Measurements from ENCODE around the gene ITPR1.

The ITPR1 gene

DNA sequence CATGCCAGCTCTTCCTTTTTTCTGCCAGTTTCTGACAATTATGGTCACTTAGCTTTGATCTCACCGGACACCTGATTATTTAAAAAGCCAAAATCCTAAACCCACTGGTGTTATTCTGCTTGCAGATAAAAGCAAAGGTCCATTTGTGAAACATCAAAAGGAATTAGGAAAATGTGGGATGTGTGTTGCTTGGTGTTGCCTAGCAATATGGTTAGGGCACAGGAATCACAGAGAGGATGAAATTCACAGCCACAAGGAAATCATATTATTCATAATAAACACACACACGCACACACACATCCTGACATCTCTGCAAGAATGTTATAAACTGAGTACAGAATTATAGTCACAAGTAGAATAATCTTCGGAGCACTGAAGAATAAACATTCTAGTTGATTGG is 396.7 kb downstream of the ITPR1 start:
- TF ChIP-seq FOXK2 (IDR thresholded peaks at IDR 0.05) (no peak), NFRKB (IDR thresholded peaks at IDR 0.05) (no peak), FOXA1 (IDR thresholded peaks at IDR 0.05) (no peak), SUZ12 (IDR thresholded peaks at IDR 0.05) (no peak), TARDBP (IDR thresholded peaks at IDR 0.05) (no peak), ZNF384 (IDR thresholded peaks at IDR 0.05) (no peak), FOXM1 (IDR thresholded peaks at IDR 0.05; ENCODE audit: borderline replicate concordance) (no peak), ARNT (IDR thresholded peaks at IDR 0.05) (no peak), LEF1 (IDR thresholded peaks at IDR 0.05; ENCODE audit: borderline replicate concordance) (no peak), HDGF (IDR thresholded peaks at IDR 0.05; ENCODE audit: borderline replicate concordance) (no peak), L3MBTL2 (conservative IDR thresholded peaks at IDR 0.05) (no peak), ELF4 (IDR thresholded peaks at IDR 0.05) (no peak)
- TF ChIP-seq, protein P1, sequence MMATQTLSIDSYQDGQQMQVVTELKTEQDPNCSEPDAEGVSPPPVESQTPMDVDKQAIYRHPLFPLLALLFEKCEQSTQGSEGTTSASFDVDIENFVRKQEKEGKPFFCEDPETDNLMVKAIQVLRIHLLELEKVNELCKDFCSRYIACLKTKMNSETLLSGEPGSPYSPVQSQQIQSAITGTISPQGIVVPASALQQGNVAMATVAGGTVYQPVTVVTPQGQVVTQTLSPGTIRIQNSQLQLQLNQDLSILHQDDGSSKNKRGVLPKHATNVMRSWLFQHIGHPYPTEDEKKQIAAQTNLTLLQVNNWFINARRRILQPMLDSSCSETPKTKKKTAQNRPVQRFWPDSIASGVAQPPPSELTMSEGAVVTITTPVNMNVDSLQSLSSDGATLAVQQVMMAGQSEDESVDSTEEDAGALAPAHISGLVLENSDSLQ (IDR thresholded peaks at IDR 0.05): no peak
- no peak for DNase-seq (ENCODE audit: extremely low spot score)
- CTCF ChIA-PET: no interaction called here
- POLR2A ChIA-PET: no interaction called here

DNA sequence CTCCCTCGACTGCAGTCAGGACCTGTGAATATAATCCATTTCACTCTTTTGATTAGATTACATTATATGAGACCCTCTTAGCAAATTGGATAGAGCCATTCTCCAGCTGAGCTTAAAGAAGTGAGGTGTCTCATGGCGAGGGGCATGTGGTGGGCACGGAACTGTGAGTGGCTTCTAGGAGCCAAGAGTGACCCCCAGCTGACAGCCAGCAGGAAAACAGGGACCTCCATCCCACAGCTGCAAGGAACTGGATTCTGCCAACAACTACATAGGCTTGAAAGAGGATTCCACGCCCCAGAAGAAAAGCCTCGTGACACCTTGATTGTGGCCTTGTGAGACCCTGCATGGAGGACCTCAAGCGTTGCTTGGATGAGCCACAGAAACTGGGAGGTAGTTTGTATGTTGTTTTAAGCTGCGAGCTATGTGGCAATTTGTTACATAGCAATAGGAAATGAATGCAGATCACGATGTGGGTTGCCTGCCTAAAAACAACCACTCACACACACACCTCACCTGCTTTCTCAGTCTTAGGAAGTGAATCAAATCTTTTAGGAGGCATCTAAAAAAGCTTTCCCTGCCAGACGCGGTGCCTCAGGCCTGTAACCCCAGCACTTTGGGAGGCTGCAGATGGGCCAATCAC is 401.9 kb downstream of the ITPR1 start:
- TF ChIP-seq TARDBP (IDR thresholded peaks at IDR 0.05) (no peak), LEF1 (IDR thresholded peaks at IDR 0.05; ENCODE audit: borderline replicate concordance) (no peak), L3MBTL2 (conservative IDR thresholded peaks at IDR 0.05) (no peak), FOXA1 (IDR thresholded peaks at IDR 0.05) (no peak), BHLHE40 (IDR thresholded peaks at IDR 0.05; ENCODE audit: borderline replicate concordance) (no peak), ZNF384 (IDR thresholded peaks at IDR 0.05) (no peak), ARNT (IDR thresholded peaks at IDR 0.05) (no peak), HDGF (IDR thresholded peaks at IDR 0.05; ENCODE audit: borderline replicate concordance) (no peak), NFRKB (IDR thresholded peaks at IDR 0.05) (no peak), SUZ12 (IDR thresholded peaks at IDR 0.05) (no peak), FOXM1 (IDR thresholded peaks at IDR 0.05; ENCODE audit: borderline replicate concordance) (no peak), CTBP1 (IDR thresholded peaks at IDR 0.05; ENCODE audit: borderline replicate concordance) (no peak), FOXK2 (IDR thresholded peaks at IDR 0.05) (no peak), ELF4 (IDR thresholded peaks at IDR 0.05) (no peak), SP1 (IDR thresholded peaks at IDR 0.05) (no peak)
- TF ChIP-seq, protein P1 (IDR thresholded peaks at IDR 0.05): no peak
- POLR2A ChIA-PET: no interaction called here
- CTCF ChIA-PET: interaction anchor here (1.5 kb wide), 1 partner anchor 81 kb away, joined by 6 read pairs; no protein-coding TSS in a partner anchor
- no peak for DNase-seq (ENCODE audit: extremely low spot score)

DNA sequence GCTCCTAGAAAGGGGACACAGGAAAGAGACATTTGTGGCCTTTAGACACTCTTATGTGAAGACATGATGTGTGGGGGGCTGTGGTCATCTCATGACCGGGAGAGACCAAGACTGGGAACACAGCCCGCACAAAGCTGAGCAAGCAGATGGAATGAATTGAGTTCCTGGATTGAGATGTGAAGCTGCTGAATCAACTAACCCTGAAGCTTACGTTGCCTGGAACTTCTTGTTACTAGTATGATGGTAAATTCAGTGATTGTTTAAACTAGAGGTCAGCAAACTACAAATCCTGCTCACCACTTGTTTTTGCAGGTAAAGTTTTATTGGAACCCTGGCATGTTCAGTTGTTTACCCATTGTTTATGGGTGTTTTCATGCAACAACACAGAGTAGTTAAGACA is 402.7 kb downstream of the ITPR1 start:
- no peak for TF ChIP-seq FOXK2 (IDR thresholded peaks at IDR 0.05)
- no peak for TF ChIP-seq CTBP1 (IDR thresholded peaks at IDR 0.05; ENCODE audit: borderline replicate concordance)
- TF ChIP-seq, protein P1 (IDR thresholded peaks at IDR 0.05): no peak
- TF ChIP-seq ELF4 (IDR thresholded peaks at IDR 0.05): no peak
- TF ChIP-seq NFRKB (IDR thresholded peaks at IDR 0.05): no peak
- no peak for TF ChIP-seq L3MBTL2 (conservative IDR thresholded peaks at IDR 0.05)
- TF ChIP-seq FOXM1 (IDR thresholded peaks at IDR 0.05; ENCODE audit: borderline replicate concordance): no peak
- TF ChIP-seq SP1 (IDR thresholded peaks at IDR 0.05): no peak
- TF ChIP-seq BHLHE40 (IDR thresholded peaks at IDR 0.05; ENCODE audit: borderline replicate concordance): no peak
- TF ChIP-seq ZNF384 (IDR thresholded peaks at IDR 0.05): no peak
- no peak for TF ChIP-seq TARDBP (IDR thresholded peaks at IDR 0.05)
- ChIA-PET POLR2A (no interaction called here), CTCF (interaction anchor here (1.5 kb wide), 1 partner anchor 80 kb away, joined by 6 read pairs; no protein-coding TSS in a partner anchor)
- DNase-seq (ENCODE audit: extremely low spot score): no peak

All from HEK293T (cell line).